HG03571 (cell line): ENCODE data around the gene ZNF554.

Experiments
- ATAC-seq: cut with Tn5 transposase; IDR thresholded peaks from one replicate; pipeline ENCODE4 v1.9.1; 2021; ENCODE audit not compliant: unreplicated experiment

Gene ZNF554

GRCh38 chr19:2824129-2824528 lies 4.5 kb downstream of the ZNF554 start:
- no peak for ATAC-seq

GRCh38 chr19:2827022-2827421 lies 7.4 kb downstream of the ZNF554 start:
- no peak for ATAC-seq

- ATAC-seq: no peak
Measured at GRCh38 chr19:2827840-2828489, 8.3 kb downstream of the ZNF554 start.

GRCh38 chr19:2834294-2834871 lies 14.7 kb downstream of the ZNF554 start:
- ATAC-seq: no peak

GRCh38 chr19:2837430-2837829 lies 17.8 kb downstream of the ZNF554 start:
- no peak for ATAC-seq

- peak; percentile 90 for ATAC-seq
Measured at GRCh38 chr19:2840794-2841791, 21.4 kb downstream of the ZNF554 start, which contains the start of gene ZNF555. TSS of gene ZNF555 (plus strand) at chr19:2841475. CDS start at chr19:2841573, 98 bp downstream.

GRCh38 chr19:2841855-2842574 lies 22.3 kb downstream of the ZNF554 start:
- no peak for ATAC-seq

GRCh38 chr19:2845107-2845506 lies 25.4 kb downstream of the ZNF554 start:
- ATAC-seq: no peak

GRCh38 chr19:2846180-2846894 lies 26.7 kb downstream of the ZNF554 start:
- ATAC-seq: no peak

- no peak for ATAC-seq
Measured at GRCh38 chr19:2847507-2847906, 27.8 kb downstream of the ZNF554 start.

GRCh38 chr19:2848616-2849015 lies 28.9 kb downstream of the ZNF554 start:
- ATAC-seq: no peak

GRCh38 chr19:2850256-2850925 lies 30.7 kb downstream of the ZNF554 start:
- no peak for ATAC-seq

GRCh38 chr19:2852598-2852997 lies 32.9 kb downstream of the ZNF554 start:
- no peak for ATAC-seq

GRCh38 chr19:2853015-2853606 lies 33.4 kb downstream of the ZNF554 start:
- no peak for ATAC-seq

- no peak for ATAC-seq
Measured at GRCh38 chr19:2854849-2855248, 35.2 kb downstream of the ZNF554 start.

- no peak for ATAC-seq
Measured at GRCh38 chr19:2856457-2857050, 36.9 kb downstream of the ZNF554 start.

GRCh38 chr19:2858864-2859263 lies 39.2 kb downstream of the ZNF554 start:
- ATAC-seq: no peak

GRCh38 chr19:2863816-2864215 lies 44.1 kb downstream of the ZNF554 start:
- no peak for ATAC-seq
